Osteoblast (primary cell): ENCODE data around the gene FYCO1. TPM values are rescaled to one million over a fixed set of nuclear protein-coding genes. Genes with fewer than 3 reads are reported as not detected.

Source experiments
- DNase-seq: peaks from one replicate; pipeline ENCODE4 v3.0.0; 2011; ENCODE audit warnings: low spot score, mixed read lengths; ENCODE audit not compliant: insufficient read length; ENCODE audit errors: missing footprints
- H2AFZ ChIP-seq: 2 replicates; pipeline ENCODE4 v1.6.0; 2011; ENCODE audit warnings: mild to moderate bottlenecking, low read length
- H3K27ac ChIP-seq: 2 replicates; pipeline ENCODE4 v1.5.1; 2011; ENCODE audit warnings: mild to moderate bottlenecking, low read depth, low read length, moderate library complexity
- H3K27me3 ChIP-seq: 2 replicates; pipeline ENCODE4 v1.6.0; 2012; ENCODE audit warnings: mild to moderate bottlenecking, control low read depth, inconsistent platforms, low read length, moderate library complexity; ENCODE audit not compliant: insufficient read depth
- H3K36me3 ChIP-seq: 2 replicates; pipeline ENCODE4 v1.5.1; 2011; ENCODE audit warnings: mild to moderate bottlenecking, low read length, control low read depth, moderate library complexity; ENCODE audit not compliant: insufficient read depth
- H3K4me1 ChIP-seq: 2 replicates; pipeline ENCODE4 v1.5.1; 2011; ENCODE audit warnings: mild to moderate bottlenecking, low read length, control low read depth, moderate library complexity; ENCODE audit not compliant: insufficient read depth
- H3K4me2 ChIP-seq: 2 replicates; pipeline ENCODE4 v1.6.0; 2011; ENCODE audit warnings: mild to moderate bottlenecking, low read length; ENCODE audit not compliant: insufficient read depth
- H3K4me3 ChIP-seq: fragments of 200-600 bp; sonication (generic); 3 replicates; pipeline ENCODE4 v1.5.1; 2012; ENCODE audit warnings: mild to moderate bottlenecking, low read length, inconsistent platforms; ENCODE audit not compliant: insufficient read depth
- H3K79me2 ChIP-seq: 2 replicates; pipeline ENCODE4 v1.6.0; 2012; ENCODE audit warnings: mild to moderate bottlenecking, low read length, control low read depth, inconsistent platforms; ENCODE audit not compliant: insufficient read depth
- H3K9me3 ChIP-seq: 2 replicates; pipeline ENCODE4 v1.5.1; 2011; ENCODE audit warnings: low read depth, low read length, control low read depth
- H4K20me1 ChIP-seq: 2 replicates; pipeline ENCODE4 v1.6.0; 2012; ENCODE audit warnings: mild to moderate bottlenecking, low read length, control low read depth; ENCODE audit not compliant: insufficient read depth
- total RNA-seq: library from RNA; depleted of rRNA; stranded (reverse); fragments of >200 nt; gene quantifications from 2 replicates; pipeline ENCODE4 v1.2.3, GENCODE V29; 2012
- TF ChIP-seq, protein P1 (sequence below): IDR thresholded peaks from 2 replicates; pipeline ENCODE4 v1.5.1; 2011; ENCODE audit warnings: mild to moderate bottlenecking, low read depth, low read length, moderate library complexity; ENCODE audit errors: extremely low read depth

Gene FYCO1
- total RNA-seq, 1 donor = 25.0 TPM

DNA sequence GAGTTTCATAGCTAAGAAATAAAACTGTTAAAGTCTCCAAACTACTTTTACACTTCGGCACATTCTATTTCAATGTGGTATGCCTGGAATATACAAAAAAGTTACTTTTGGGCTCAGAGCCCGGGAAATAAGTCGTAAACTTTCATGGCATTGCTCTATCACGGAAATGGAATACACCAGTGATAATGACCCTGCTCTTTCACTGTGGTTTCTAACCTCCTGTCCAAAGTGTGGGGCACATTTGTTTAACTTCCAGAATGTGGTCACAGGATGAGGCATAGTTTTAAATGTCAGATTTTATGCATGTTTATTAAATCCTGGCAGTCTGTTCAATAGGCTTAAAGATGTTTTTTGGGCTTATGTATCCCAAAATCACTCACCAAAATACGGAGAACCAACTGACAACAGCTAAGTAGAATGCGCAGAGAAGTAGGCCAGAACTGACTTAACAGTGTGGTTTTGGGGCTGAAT is 47.3 kb downstream of the FYCO1 start:
- Histone ChIP-seq H3K4me3 (no peak overlapping the region), H2AFZ (no peak overlapping the region), H3K27ac (peak overlapping the region; percentile 21), H3K4me2 (peak overlapping the region; percentile 32), H3K27me3 (no peaks in the 10 kb centered on the region), H3K9me3 (no peaks in the 10 kb centered on the region), H3K4me1 (peaks cover 30% of the 10 kb centered on the region), H4K20me1 (peaks cover 26% of the 10 kb centered on the region), H3K79me2 (no peaks in the 10 kb centered on the region), H3K36me3 (peaks cover 32% of the 10 kb centered on the region)
- DNase-seq = peak; percentile 87
- TF ChIP-seq, protein P1, sequence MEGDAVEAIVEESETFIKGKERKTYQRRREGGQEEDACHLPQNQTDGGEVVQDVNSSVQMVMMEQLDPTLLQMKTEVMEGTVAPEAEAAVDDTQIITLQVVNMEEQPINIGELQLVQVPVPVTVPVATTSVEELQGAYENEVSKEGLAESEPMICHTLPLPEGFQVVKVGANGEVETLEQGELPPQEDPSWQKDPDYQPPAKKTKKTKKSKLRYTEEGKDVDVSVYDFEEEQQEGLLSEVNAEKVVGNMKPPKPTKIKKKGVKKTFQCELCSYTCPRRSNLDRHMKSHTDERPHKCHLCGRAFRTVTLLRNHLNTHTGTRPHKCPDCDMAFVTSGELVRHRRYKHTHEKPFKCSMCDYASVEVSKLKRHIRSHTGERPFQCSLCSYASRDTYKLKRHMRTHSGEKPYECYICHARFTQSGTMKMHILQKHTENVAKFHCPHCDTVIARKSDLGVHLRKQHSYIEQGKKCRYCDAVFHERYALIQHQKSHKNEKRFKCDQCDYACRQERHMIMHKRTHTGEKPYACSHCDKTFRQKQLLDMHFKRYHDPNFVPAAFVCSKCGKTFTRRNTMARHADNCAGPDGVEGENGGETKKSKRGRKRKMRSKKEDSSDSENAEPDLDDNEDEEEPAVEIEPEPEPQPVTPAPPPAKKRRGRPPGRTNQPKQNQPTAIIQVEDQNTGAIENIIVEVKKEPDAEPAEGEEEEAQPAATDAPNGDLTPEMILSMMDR = no peak

DNA sequence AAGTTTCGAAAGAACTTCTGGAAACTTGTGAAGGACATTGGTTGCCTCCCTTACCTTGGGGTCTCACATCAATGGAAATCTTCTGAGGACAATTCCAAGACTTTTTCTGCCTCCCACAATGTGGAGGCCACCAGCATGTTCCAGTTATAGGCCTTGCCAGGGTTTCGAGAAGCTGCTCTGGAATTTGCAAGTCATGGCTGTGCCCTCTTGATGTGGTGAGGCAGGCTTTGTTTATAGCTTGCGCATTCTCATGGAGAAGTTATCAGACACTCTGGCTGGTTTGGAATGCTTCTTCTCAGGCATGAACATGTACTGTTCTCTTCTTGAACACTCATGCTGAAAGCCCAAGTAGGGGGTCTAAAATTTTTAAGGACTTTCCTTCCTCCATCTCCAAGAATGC is 48.3 kb downstream of the FYCO1 start:
- TF ChIP-seq, protein P1 = no peak
- no peak for DNase-seq
- H3K9me3 ChIP-seq = no peaks in the 10 kb centered on the region
- no peak overlapping the region for H2AFZ ChIP-seq
- peak overlapping the region; percentile 6 for H3K4me2 ChIP-seq
- H3K36me3 ChIP-seq = peaks cover 26% of the 10 kb centered on the region
- H4K20me1 ChIP-seq = peaks cover 26% of the 10 kb centered on the region
- H3K79me2 ChIP-seq = no peaks in the 10 kb centered on the region
- no peak overlapping the region for H3K4me3 ChIP-seq
- H3K27ac ChIP-seq = peak overlapping the region; percentile 21
- peaks cover 27% of the 10 kb centered on the region for H3K4me1 ChIP-seq
- no peaks in the 10 kb centered on the region for H3K27me3 ChIP-seq

DNA sequence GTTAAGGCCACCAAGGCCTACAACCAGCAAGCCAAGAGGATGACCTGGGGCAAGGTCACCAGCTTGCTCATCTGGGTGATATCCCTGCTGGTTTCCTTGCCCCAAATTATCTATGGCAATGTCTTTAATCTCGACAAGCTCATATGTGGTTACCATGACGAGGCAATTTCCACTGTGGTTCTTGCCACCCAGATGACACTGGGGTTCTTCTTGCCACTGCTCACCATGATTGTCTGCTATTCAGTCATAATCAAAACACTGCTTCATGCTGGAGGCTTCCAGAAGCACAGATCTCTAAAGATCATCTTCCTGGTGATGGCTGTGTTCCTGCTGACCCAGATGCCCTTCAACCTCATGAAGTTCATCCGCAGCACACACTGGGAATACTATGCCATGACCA is 48.7 kb downstream of the FYCO1 start:
- H3K27me3 ChIP-seq = no peaks in the 10 kb centered on the region
- no peak overlapping the region for H3K27ac ChIP-seq

DNA sequence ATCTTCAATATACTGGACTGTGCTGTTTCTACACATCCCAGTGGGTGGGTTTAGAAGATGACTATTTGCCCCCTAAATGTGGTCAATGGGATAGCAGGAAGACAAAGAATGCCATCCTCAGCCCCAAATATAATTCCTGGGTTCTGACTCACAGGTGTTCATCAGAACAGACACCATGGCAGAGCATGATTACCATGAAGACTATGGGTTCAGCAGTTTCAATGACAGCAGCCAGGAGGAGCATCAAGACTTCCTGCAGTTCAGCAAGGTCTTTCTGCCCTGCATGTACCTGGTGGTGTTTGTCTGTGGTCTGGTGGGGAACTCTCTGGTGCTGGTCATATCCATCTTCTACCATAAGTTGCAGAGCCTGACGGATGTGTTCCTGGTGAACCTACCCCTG is 49.3 kb downstream of the FYCO1 start:
- no peak overlapping the region for H2AFZ ChIP-seq
- H3K4me3 ChIP-seq = no peak overlapping the region
- TF ChIP-seq, protein P1 = no peak
- peaks cover 27% of the 10 kb centered on the region for H3K4me1 ChIP-seq
- no peak overlapping the region for H3K4me2 ChIP-seq
- H3K27ac ChIP-seq = no peak overlapping the region
- no peaks in the 10 kb centered on the region for H3K9me3 ChIP-seq
- peaks cover 17% of the 10 kb centered on the region for H3K36me3 ChIP-seq
- no peaks in the 10 kb centered on the region for H3K79me2 ChIP-seq
- peaks cover 25% of the 10 kb centered on the region for H4K20me1 ChIP-seq
- no peaks in the 10 kb centered on the region for H3K27me3 ChIP-seq
- no peak for DNase-seq

More for the DNA sequence above, 48.7 kb downstream of the FYCO1 start:
- Histone ChIP-seq H3K9me3 (no peaks in the 10 kb centered on the region), H3K4me3 (no peak overlapping the region), H3K4me1 (peaks cover 27% of the 10 kb centered on the region), H2AFZ (no peak overlapping the region), H4K20me1 (peaks cover 26% of the 10 kb centered on the region), H3K36me3 (peaks cover 23% of the 10 kb centered on the region), H3K4me2 (no peak overlapping the region), H3K79me2 (no peaks in the 10 kb centered on the region)
- TF ChIP-seq, protein P1 = no peak
- no peak for DNase-seq
